Endothelial cell of umbilical vein (primary cell): ENCODE measurements around the gene FRMD4A.

Source experiments
- CTCF ChIP-seq, 2 donors: IDR thresholded peaks; 1 replicate in 1 of 2; 2 replicates in 1 of 2; pipeline ENCODE4 v1.5.1; 2011; ENCODE audit warnings: low read length in 2 of 2, mild to moderate bottlenecking in 2 of 2, moderate library complexity in 2 of 2, control low read depth in 1 of 2, inconsistent platforms in 1 of 2, low read depth in 1 of 2; ENCODE audit not compliant: insufficient read depth in 1 of 2; ENCODE audit errors: extremely low read depth in 1 of 2
- EZH2 ChIP-seq: IDR thresholded peaks from 2 replicates; pipeline ENCODE4 v1.6.1; 2012; ENCODE audit warnings: borderline replicate concordance, low read depth, mild to moderate bottlenecking, moderate library complexity, low read length, inconsistent platforms; ENCODE audit not compliant: severe bottlenecking
- JUN ChIP-seq: IDR thresholded peaks from 2 replicates; pipeline ENCODE4 v1.6.1; 2011; ENCODE audit warnings: borderline replicate concordance, low read depth; ENCODE audit not compliant: insufficient read length, insufficient read depth
- MYC ChIP-seq: IDR thresholded peaks from one replicate; pipeline ENCODE4 v1.6.1; 2011; ENCODE audit warnings: mild to moderate bottlenecking, low read depth, low read length
- POLR2A ChIP-seq: IDR thresholded peaks from 2 replicates; pipeline ENCODE4 v1.6.1; 2012; ENCODE audit warnings: low read depth, mild to moderate bottlenecking, control low read depth, low read length
- POLR2AphosphoS5 ChIP-seq: IDR thresholded peaks from 2 replicates; pipeline ENCODE4 v1.6.1; 2012; ENCODE audit warnings: low read depth, mild to moderate bottlenecking, control low read depth, low read length, moderate library complexity; ENCODE audit not compliant: insufficient read depth
- TF ChIP-seq, protein P1 (sequence below): IDR thresholded peaks from 2 replicates; pipeline ENCODE4 v1.6.1; 2011; ENCODE audit not compliant: insufficient read depth, insufficient read length

DNA sequence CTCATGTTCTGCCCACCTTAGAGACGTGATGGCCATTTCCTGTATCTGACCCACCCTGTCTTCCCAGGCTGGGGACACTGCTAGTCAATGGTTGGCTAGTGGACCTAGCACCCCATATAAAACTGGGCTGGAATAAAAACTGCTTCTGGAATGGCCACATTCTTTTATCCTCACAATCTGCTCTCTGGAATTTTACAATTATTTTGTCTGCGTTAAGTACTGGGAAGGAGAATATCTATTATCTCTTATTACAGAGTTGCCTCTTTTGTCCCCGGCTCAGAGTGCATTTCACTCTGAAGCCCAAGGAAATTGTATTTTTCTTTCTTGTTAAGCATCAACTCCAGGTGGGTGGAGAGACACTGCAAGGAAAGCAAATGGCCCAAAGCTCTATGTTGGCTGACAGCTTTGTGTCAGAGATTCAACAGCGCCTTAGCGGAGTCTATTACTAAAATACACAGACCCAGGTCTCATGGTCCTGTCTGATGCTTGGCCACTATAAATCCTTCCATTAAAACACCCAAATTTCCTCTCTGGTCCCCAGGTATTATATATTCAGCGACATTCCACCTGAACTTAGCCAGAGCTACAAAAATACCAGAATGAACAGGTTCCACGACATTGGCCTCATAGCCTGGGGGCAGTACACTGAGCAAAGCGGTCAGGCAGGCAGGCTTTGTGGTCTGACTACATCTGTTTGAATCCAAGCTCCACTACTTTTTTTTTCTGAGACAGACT lies 622.3 kb downstream of the FRMD4A start:
- TF ChIP-seq POLR2A (no peak), EZH2 (no peak), CTCF (IDR thresholded peaks at IDR 0.05; ENCODE audit: extremely low read depth in 1 of 2, insufficient read depth in 1 of 2, low read depth in 1 of 2, low read length in 2 of 2) (no peak), JUN (no peak), MYC (no peak), POLR2AphosphoS5 (no peak)
- TF ChIP-seq, protein P1, sequence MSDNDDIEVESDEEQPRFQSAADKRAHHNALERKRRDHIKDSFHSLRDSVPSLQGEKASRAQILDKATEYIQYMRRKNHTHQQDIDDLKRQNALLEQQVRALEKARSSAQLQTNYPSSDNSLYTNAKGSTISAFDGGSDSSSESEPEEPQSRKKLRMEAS = no peak
